Stimulated activated CD4-positive, alpha-beta T cell treated with anti-CD3 and anti-CD28 coated beads, Interleukin-1b, Interleukin-23, amount 100 ng/mL, for 1 hour (primary cell): Measurements from ENCODE around the gene LBR.
A peak's percentile ranks its signal among the peaks of the same experiment; 100 is the strongest.

Experiments used
- DNase-seq, 2 donors: peaks; one replicate each; pipeline ENCODE4 v3.0.0-alpha.2; 2020; ENCODE audit warnings: low read depth in 2 of 2

LBR gene

DNA sequence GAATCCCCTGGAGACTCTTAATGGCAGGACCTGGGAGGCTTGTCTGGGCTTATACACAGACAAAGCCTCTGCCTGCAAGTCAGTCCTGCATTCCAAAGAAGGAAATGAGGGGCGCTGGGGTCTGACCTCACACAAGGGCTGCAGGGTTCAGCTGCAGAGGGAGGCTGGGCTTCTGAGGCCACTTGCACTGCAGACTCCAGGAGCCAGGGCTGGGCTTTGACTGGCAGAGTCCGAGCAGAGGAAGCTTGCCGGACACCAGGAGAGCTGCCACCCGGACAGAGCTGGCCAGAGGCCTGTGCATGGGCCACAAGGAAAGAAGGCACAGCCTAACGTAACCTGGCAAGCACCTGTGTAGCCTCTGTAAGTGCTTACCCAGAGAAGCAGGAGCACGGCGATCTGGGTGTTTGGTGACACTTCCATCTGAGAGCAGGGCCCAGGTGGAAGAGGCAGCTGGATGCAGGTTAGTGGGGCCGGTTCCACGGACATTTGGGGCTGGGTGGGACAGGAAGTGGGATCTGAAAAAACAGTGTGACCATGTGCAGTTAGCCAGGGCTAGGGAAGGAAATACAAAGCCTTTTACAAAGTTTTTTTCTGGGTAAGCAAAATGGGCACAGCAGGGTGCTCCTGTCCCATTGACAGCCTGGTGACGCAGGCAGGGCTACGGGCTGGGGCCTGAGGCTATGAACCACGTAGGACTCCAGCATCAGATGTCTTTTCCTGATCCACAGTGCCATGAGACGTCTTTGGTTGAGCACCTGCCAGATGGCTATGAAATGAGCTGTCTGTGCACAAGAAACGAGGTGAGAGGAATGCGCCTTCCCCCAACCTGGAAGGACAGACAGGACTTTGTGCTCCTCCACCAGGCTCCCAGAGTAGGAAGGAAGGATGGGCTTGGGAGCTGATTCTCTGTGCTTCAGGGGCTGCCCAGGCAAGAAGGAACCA, 37.3 kb upstream of the LBR start:
- no peak for DNase-seq

DNA sequence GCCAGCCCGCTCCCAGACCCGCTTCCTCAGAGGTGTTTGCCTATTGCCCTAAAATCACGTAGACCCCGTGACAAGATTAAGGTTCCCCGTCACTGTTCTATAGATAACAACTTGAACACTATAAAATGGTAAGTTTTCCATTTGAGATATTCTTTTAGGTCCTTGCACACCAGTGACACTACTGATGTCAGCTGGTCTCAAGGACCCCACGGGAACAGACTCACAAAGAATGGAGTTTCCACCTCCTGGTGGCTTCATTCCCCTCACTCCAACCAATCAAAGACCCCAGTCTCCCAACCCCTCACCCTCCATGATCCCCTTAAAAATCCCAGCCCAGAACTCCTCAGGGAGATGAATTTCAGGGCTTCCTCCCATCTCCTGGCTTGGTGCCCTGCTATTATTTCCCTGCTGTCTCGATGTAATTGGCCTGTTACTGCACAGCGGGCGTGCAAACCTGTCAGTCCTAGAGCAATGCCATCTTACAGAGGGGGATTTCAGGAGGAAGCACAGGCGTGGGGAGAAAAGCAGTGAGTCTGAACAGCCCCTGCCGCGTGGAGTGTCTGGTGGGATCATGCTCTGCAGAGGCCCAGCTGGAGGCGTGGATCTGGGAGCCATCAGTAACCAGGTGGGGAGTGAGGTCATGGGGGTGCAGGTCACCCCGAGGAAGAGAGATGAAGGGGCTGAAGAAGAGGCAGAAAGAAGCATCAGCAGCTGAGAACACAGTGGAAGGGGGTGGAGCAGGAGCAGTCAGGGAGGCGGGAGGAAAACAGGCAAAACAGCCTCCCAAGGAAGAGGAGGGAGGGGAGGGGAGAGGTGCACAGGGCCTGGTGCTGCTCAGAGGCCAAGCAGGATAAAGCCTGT, 35.1 kb upstream of the LBR start:
- DNase-seq, result no peak

DNA sequence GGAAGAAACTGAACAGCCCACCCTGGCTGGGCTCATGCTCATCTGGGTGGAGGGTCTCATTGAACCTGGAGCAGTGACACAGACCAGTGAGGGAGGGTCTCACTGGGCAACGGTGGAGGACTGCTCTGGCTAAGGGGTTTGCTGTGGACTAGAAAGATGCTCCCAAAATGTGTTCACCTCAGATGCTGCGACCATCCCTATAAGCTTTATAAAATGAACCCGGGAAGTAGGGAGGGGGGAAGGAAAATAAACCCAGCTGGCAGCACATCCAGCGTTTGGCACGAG, 34.5 kb upstream of the LBR start:
- DNase-seq, result no peak

DNA sequence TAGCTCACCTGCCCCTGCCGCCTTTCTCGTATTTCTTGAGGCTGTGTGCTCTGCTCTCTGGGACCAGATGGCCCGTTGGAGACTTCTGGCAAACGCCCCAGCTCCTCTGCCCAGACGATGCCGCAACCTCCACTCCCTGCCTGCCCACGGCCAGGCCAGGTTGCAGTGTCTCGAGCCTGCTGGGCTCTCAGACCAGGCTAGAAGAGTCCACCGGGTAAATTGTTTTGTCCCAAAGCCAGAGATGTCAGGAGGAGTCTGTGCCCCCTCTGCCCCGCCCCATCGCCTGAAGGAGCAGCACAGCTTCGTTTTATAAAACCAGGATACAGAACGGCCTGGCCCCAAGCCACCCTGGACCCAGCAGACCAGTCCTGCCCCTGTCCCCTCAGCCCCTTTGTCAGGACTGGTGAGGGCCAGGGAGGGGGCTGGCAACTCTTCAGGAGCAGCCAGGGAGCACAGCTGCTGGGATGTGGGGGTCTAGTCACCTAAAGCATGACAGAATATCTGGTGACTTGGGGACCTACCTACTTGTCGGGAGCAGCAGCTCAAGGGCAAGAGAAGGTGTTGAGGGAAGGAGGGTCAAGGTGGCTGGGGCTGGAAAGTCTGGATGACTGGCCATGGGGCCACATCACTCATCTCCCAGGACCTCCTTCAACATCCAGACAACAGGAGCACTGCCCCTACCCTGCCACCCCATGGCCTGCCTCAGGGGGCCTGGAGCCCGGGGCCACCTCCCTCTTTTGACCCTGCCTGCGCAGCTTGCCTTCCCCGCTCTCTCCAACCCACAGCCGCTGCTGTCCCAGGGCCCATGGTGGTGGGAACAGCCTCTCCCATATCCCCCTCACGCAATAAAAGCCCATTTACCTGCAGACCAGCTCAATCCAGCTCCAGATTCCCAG, 33.9 kb upstream of the LBR start:
- no peak for DNase-seq

DNA sequence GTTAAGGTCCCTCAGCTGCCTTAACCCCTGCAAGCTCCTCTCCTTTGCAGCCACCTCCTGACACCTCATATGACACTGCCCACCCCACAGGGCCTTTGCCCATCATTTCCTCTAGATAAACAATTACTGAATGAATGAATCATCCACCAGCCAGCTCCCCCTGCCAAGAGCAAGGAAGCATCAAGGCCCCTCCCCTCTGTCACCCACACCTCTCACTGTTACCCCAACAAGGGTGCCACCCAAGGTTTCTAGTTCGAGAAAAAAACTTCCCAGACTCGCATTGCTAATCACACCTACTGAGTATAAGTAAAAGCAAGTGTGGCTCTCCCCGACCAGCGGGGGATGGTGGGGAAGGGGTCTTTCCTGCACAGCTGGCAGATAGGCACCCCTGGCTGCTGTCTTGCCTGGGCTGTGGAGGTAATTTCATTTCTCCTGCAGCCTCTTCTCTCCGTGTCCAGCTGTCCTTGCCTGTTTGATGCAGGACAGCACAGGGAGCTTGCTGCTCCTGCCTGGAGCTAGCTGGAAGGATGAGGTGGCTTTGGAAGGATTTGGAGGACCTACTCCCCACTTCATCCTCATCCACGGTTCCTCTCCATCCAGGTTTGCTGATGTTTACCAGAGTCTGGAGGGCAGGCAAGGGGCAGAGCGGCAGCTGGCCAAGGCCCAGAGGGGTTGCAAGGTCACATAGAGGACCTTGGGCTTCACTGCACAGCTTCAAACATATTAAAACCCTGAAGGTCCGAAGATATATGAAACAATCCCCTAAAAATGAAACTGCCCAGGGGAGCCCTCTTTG, 33.1 kb upstream of the LBR start:
- DNase-seq, result no peak

DNA sequence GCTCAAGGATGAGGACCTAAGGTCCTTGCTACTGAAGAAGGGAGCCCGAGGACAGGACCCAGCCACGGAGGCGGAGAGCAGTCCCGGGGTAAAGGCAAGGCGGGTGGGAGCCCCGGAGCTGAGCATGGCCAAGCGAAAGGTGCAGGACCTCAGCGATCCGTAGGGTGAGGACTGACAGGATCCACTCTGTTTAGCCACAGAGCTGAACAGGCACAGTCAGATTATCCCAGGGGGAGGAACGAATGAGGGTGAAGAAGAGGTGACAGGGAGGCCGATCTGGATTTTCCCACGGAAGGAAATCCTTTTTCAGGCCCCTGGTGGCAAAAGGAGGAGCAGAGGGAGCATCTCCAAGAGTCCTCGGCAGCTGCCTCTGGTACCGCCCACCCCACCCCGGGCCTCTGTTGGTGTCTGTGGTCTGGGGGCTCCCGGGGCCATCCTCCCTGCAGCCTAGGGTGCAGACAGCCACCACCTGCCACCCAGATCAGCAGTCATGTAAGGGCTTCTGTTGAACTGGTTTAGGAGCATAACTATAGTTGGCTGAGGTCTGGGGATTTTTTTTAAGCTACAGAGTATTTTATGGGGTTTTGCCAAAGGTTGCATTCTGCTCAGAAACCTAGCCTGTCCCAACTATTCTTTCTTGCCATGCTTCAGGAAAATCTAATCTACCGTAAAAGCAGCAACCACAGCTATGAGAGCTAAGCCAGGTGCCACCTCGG, 32.3 kb upstream of the LBR start:
- no peak for DNase-seq

DNA sequence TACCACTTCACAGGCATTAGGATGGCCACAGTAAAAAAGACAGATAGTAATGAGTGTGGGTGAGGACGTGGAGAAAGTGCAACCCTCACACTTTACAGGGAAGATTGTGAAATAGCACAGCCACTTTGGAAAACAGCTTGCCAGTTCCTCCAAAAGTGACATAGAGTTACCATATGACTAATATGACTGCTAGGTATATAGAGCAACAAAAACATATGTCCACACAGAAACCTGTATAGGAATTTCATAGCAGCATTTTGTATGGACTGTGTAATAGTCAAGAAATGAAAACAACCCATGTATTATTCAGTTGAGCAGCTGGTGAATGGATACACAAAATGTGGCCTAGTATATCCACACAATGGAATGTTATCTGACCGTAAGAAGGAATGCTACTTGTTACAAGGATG, 30.4 kb upstream of the LBR start:
- no peak for DNase-seq

DNA sequence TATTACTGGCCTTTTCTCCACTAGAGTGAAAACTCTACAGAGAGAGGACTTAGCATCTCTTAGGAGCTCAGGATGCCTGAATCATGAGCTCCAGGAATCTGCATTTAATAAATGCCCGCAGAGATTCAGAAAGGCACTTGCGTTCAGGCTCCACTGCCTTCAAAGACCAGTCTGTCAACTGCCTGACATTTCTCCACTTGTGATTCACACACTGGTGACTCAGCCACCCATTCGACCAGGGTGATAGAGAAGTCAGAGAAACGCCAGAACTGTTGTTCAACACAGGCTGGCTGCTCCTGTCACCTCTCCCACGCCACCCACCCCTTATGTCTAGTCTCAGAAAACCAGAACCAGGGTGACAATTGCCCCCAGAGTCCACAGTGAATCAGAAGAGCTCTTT, 26.9 kb upstream of the LBR start:
- DNase-seq, result peak in 1 of 2 donors; percentile 70

DNA sequence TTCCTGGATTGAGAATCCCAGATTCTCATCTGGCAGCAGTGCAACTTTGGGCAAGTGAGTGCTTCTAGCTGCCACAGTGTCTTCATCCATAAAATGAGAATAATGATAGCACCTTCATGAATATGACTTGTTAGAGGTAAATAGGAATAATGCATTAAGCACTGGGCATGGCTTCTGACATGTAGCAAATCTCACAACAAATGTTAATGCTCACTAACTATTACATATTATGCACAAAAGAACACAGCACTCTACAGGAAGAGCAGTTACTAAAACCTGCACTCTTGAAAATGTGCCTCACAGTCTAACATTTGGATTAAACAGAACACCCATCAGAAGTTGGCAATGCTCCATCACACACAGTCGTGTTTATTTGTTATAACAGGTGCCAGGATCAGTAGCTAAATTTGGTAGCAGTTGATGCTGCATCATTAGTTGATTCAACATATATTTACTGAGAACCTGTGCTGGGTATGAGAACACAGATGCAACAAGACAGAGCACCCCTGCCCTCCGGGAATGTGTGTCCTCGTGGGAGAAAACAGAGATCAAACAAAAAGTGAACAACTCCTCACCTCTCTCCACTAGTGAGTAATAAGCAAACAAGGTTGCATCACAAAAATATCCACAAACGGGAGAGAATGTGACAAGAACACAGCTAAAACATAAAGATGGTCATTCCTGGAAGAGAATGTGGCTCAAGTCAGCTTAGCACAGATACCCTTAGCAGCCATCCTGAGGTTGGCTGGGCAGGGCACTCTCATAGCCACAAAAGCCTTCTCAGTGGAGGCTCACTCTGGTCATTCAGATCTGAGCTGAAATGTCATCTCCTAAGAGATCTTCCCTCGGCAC, 26.2 kb upstream of the LBR start:
- no peak for DNase-seq

DNA sequence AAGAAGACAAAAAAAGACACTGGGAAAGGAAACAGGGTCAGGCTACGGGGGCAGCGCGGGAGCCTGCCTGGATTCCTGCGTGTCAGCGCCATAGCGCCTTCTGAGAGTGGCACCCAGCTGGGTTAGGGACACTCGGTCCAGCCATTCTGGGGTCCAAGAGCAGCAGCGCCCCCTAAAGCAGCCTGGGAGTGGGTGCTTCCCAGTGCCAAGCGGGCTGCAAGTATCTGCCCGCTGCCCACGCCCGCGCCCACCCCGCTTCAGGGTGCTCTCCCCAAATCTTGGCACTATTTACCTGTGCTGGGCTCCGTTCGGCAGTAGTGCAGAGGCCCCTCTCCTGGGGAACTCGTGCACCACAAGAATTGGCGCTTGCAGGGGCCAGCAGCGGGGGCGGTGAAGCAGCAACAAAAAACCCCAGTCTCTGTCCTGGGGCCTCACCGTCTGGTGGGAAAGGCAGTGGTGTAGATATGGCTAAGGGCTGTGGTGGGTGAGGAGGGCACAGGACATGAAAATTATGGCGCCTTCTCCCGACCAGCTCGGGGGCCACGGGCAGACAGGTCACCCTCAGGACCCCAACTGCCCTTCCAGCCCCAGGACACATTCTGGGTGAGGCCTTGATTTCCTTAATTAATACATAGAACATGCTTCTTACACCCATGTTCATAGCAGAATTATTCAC, 24.1 kb upstream of the LBR start:
- no peak for DNase-seq

DNA sequence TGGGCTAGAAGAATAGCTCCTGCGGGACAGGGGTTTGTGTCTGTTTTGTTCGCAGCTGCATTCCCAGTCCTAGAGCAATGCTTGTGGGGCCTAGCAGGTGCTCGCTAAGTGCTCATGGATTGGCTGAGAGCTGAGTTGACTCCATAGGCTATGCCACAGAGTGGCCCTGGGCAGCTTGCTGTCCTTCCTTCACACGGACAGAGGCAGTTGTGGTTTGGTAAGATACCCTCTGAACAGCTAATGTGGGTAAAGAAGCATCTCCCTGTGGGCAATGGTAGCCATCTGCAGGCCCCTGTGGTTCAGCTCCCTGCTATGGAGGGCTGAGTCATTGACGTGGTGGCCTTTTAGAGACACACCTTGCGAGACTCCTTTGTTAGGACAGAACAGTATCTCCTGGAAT, 23.5 kb upstream of the LBR start:
- no peak for DNase-seq

DNA sequence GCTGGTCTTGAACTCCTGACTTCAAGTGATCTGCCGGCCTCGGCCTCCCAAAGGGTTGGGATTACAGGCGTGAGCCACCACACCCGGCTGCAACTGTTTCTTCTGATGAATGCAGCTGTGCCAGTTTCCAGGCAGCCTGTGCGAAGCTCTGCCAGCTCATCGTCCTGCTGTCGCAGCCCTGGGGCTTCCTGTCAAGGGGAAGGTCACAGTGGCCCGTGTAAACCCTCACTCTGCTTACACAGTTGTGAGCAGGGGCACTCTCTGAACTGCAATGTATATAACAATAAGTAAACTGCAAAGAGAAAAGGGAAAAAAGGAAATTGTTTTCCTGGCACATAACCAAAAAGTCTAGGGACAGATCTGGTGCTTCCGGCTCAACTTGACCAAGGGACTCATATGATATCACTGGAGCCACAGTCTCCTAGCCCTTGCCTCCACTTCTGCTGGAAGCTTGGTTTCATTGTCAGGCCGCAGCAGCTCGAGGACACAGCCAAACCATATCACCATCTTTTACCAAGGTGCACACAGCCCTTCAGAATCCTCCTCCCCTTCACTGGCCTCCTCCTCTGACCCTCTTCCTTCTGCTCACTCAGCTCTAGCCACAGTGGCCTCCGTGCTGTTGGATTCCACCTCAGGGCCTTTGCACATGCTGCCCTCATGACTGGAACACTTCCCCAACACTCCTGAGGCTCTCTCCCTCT, 22.8 kb upstream of the LBR start:
- no peak for DNase-seq

DNA sequence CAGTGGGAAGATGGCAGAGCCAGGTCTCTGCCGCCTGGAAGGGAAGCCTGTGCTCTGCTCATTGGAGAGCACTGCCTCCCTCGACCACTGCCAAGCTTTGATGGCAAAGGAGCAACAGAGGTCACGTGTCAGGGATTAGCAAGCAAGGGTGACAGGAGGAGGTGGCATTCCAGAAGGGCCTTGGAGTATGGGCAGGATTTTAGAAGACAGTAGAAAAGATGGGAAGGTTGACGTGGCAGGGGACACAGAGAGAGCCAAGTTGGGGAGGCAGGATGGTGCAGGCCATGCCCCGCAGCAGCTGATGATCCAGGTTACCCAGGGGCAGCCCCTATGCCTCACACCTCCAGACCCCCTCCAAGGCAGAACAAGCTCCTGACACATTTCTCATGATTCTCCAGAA, 21.9 kb upstream of the LBR start:
- no peak for DNase-seq

DNA sequence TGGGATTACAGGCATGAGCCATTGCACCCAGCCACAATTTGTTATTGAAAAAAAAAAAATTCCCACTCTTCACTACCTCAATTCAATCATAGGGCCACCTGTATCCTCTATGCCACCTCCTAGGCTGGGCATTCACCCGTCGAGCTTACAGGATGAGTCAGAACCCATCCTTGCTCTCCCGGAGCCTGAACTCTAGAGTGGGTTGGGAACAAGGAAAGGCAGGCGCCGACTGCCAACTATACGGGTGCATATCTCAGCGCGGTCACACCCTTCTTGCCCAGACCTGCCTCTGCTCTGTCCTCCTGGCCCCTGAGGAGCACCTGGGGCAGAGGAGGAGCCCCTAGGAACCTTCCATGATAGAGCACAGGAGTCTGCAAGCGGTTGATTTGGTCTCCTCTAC, 21.4 kb upstream of the LBR start:
- no peak for DNase-seq

DNA sequence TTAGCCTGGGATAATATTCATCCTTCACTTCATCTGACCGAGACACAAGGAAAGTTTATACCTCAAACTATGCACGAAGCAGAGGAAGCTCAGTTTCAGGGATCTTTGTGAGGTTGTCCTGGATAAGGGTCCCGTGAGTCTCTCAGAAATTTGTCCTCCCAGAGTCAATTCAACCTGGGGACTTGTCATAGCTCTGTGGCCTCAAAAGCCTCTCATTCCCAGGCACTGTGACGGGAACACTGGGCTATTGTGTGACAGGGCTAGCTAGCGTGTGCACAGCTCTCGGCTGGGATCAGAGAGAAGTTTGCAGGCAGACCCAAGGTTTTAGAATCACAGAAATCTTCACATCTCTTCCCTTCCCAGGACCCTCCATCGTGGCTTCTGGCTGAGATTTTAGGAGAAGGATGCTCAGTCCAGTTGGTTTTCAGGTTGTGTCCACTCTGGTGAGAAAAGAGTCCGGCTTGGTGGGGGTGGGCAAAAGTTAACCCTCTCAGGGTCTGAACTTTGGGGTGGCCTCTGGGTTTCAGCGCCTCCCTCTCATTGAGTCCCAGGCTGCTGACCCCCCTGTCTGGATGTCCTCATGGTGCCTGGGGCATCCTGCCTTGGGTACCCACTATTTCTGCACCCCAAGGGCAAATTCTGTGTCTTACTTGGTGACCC, 20.4 kb upstream of the LBR start:
- no peak for DNase-seq

DNA sequence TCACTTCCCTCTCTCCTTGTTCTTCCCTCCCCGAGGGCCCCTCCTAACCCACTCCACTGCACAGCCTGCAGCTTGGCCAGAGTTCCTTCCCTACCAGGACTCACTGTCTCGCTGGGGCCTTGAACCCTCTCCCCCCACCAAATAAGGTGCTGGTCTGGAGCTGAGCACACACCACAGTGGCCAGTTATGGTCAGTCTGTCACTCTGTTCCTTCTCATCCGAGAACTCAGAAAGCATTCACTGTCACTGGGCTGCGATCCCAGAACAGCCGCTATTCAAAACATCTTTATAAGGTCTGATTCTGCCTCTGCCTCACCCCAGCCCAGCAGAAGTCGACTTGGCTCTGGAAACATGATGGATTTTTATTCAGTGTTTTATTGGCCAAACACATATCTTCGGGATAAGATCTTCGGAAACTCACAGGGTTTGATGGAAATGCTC, 19.8 kb upstream of the LBR start:
- no peak for DNase-seq

DNA sequence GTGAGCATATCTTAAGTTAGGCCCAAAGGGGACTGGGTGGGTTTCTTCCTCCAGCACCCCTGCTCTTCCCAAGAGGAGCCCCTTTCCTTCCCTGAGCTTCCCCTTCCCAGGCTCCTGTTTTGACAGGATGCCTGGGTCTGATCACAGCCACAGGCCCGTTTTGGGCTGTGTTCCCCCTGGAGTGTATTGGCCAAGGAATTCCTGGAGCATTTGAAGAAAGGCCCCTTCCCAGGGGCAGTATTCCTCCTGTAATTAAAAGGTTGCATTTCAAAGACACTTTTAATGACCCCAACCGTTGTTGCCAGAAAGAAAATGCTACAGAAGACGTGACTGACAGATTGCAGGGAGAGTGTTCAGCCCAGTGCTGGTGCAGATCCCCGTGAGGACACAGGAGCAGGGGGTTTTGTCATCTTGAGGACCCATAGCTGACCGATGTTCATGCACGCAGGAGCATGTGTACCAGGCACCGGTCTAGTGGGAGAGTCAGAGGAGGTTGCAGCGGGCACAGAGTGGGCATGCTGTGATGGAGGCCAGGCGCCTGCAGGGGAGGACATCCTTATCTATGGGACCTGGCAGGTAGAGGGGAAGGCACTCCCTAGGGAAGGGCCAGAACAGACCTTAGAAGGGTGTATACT, 19.3 kb upstream of the LBR start:
- DNase-seq, result no peak
